BJ (cell line): ENCODE data around the gene GMCL2. TPM values are rescaled to one million over a fixed set of nuclear protein-coding genes. Genes with fewer than 3 reads are reported as not detected.
"Not testable (repeated sequence)": the region's sequence is repeated elsewhere in the genome, so short reads cannot be mapped to it uniquely, and the experiment has no call there.

ENCODE experiments used
- CTCF ChIA-PET: fragments of 350-600 bp; formaldehyde crosslinking; extraction: SDS; loops from one replicate; lab custom pipeline; 2021; ENCODE audit warnings: antibody characterized with exemption, inconsistent platforms; lab: Yijun Ruan, JAX
- POLR2A ChIA-PET: fragments of 300-600 bp; sonication (Branson Sonifier 250); formaldehyde crosslinking; extraction: SDS; loops from one replicate; lab custom pipeline; 2021; ENCODE audit warnings: antibody characterized with exemption; lab: Charles Lee
- DNase-seq: peaks from one replicate; pipeline ENCODE4 v3.0.0-alpha.2; 2011; ENCODE audit warnings: low read depth
- H3K27me3 ChIP-seq: 2 replicates; pipeline ENCODE4 v1.6.0; 2011; ENCODE audit warnings: low read length; ENCODE audit not compliant: control insufficient read depth, insufficient read depth
- H3K36me3 ChIP-seq: 2 replicates; pipeline ENCODE4 v1.5.1; 2011; ENCODE audit warnings: low read length; ENCODE audit not compliant: control insufficient read depth, insufficient read depth
- H3K4me3 ChIP-seq: 2 replicates; pipeline ENCODE4 v1.5.1; 2011; ENCODE audit warnings: low read depth, mild to moderate bottlenecking, control low read depth, low read length
- polyA plus RNA-seq: library from polyadenylated mRNA; depleted of rRNA; stranded (reverse); fragments of >200 nt; gene quantifications from 2 replicates; pipeline ENCODE4 v1.2.3, GENCODE V29; 2011
- TF ChIP-seq, protein P1 (sequence below): IDR thresholded peaks from 2 replicates; pipeline ENCODE4 v1.5.1; 2011; ENCODE audit warnings: low read depth, mild to moderate bottlenecking, control low read depth, inconsistent platforms, low read length, moderate library complexity; ENCODE audit not compliant: insufficient read depth

Gene GMCL2
- polyA plus RNA-seq, 1 experiment: not detected

DNA sequence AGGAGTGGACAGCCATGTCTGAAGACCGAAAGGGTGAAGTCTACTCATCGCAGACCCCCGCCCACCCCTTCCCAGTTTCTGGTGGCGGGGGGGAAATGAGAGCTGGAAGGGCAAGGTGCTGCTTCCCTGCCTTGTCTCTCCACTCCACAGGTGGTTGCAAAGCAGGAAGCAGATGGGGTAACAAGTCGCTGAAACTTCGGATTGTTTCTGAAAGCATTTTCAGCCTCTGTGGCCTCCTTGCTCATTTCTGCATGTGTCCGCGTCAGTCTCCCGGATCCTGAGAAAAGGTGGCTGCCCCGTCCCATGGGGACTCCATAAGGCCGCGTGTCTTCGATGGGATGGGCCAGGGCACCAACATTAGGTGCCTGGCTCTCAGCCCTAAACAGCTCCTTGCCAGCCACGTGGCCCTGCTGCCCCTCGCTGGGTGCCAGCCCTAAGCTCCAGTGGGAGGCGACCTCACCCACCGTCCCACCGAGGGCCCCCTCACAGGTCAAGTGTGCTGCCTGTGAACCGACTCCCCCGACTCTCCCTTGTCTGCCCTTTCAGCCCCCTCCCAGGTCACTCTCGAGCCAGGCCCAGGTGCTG is 44.5 kb upstream of the GMCL2 start:
- ChIA-PET POLR2A (interaction anchor here (0.6 to 0.9 kb wide), 2 partner anchors 12 to 382 kb away, joined by 3 read pairs; no protein-coding TSS in a partner anchor), CTCF (interaction anchor here (1.2 to 1.5 kb wide), 2 partner anchors 17 to 20 kb away, joined by 3 read pairs; no protein-coding TSS in a partner anchor)
- TF ChIP-seq, protein P1, sequence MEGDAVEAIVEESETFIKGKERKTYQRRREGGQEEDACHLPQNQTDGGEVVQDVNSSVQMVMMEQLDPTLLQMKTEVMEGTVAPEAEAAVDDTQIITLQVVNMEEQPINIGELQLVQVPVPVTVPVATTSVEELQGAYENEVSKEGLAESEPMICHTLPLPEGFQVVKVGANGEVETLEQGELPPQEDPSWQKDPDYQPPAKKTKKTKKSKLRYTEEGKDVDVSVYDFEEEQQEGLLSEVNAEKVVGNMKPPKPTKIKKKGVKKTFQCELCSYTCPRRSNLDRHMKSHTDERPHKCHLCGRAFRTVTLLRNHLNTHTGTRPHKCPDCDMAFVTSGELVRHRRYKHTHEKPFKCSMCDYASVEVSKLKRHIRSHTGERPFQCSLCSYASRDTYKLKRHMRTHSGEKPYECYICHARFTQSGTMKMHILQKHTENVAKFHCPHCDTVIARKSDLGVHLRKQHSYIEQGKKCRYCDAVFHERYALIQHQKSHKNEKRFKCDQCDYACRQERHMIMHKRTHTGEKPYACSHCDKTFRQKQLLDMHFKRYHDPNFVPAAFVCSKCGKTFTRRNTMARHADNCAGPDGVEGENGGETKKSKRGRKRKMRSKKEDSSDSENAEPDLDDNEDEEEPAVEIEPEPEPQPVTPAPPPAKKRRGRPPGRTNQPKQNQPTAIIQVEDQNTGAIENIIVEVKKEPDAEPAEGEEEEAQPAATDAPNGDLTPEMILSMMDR: no peak
- H3K4me3 ChIP-seq: peak overlapping the region; percentile 77
- no peaks in the 10 kb centered on the region for H3K27me3 ChIP-seq
- peaks cover 8% of the 10 kb centered on the region for H3K36me3 ChIP-seq
- no peak for DNase-seq

DNA sequence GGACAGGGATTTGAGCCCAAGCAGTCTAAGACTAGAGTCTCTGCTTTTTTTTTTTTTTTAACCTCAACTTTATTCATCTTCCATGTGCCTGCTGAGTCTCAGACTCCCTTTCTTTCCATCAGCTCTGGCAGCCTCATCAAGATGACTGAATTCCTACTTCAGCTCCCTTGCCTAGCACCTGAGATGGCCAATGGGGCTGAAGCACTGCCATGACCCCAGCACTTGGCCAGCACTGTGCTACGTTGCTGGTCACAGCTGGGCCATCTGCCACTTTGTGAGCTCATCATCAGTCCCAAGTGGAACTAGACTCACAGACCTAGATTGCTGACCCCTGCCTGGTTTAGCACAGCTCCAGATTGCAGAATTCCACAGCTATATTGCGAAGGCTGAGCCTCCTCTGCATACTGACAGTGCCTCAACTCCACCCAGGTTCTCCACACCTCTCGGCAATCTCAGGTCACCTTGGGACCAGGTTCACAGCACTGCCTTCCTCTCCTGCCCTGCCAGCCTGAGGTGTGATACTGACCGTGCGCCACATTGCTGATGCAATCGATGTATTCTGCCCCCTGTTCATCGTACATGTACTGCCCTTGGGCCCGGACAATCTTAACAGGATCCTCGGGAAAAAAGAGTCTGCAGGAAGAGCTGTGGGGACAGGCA is 43.8 kb upstream of the GMCL2 start:
- Histone ChIP-seq H3K4me3 (peak overlapping the region; percentile 77), H3K36me3 (peaks cover 8% of the 10 kb centered on the region), H3K27me3 (no peaks in the 10 kb centered on the region)
- DNase-seq: no peak
- CTCF ChIA-PET: interaction anchor here (1.2 to 1.5 kb wide), 3 partner anchors 17 to 19 kb away, joined by 3 read pairs; no protein-coding TSS in a partner anchor
- POLR2A ChIA-PET: interaction anchor here (0.6 to 0.9 kb wide), 3 partner anchors 10 to 382 kb away, joined by 3 to 6 read pairs (median 3); no protein-coding TSS in a partner anchor
- TF ChIP-seq, protein P1: no peak

DNA sequence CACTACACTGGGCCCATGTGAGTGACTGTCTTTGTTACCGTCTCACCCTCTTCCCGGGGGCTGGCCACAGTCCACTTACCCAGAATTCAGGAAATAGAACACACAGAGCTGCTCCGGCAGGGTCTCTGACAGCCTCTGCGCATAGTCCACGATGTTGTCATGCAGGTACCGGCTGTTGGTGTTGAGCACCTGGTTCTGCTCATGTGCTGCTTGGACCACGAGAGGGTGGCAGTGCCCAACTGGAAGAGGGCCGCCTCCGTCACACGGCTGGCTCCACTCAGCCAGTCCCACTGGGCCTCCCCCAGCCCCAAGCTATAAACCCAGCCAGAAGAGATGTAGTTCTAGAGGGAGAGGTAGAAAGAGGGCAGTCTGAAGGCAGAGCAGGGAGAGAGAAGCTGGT is 42.7 kb upstream of the GMCL2 start:
- no peak for DNase-seq
- H3K27me3 ChIP-seq: no peaks in the 10 kb centered on the region
- ChIA-PET CTCF (interaction anchor here (0.6 to 1.2 kb wide), 3 partner anchors 14 to 18 kb away, joined by 3 to 4 read pairs (median 3); no protein-coding TSS in a partner anchor), POLR2A (no interaction called here)
- H3K4me3 ChIP-seq: no peak overlapping the region
- H3K36me3 ChIP-seq: peaks cover 8% of the 10 kb centered on the region
- TF ChIP-seq, protein P1: no peak

DNA sequence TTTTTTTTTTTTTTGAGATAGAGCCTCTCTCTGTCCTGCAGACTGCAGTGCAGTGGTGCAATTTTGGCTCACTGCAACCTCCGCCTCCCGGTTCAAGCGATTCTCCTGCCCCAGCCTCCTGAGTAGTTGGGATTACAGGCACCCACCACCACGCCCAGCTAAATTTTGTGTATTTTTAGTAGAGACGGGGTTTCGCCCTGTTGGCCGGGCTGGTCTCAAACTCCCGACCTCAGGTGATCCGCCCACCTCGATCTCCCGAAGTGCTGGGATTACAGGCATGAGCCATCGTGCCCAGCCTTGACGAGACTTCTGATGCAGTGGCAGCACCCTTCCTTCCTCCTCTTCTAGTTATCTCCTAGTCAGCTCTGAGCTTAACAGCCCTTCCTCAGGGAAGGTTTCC is 41.9 kb upstream of the GMCL2 start:
- H3K4me3 ChIP-seq, H3K36me3 ChIP-seq, POLR2A ChIA-PET, H3K27me3 ChIP-seq, DNase-seq: not testable (repeated sequence)
- CTCF ChIA-PET: interaction anchor here (1.0 kb wide), 1 partner anchor 17 kb away, joined by 4 read pairs; no protein-coding TSS in a partner anchor

DNA sequence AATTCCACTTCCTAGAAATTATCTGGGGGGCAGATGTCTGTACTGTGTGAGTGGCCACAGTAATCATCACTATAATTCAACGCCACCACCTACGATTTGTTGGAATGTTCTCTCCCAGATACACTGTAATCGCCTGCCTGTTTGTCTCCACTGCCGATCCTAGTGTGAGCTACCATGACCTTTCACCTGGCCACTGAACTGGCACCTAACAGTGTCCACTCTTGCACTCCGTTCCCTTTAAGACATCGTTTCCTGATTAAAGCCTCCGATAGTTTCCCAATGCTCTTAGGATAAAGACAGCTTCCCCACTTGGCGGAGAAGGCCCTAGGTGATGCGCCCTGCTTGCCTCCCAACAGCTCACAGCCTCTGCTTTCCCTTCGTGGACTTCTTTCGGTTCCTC is 41.4 kb upstream of the GMCL2 start:
- peaks cover 9% of the 10 kb centered on the region for H3K36me3 ChIP-seq
- TF ChIP-seq, protein P1: no peak
- H3K27me3 ChIP-seq: no peaks in the 10 kb centered on the region
- ChIA-PET CTCF (no interaction called here), POLR2A (no interaction called here)
- no peak overlapping the region for H3K4me3 ChIP-seq
- no peak for DNase-seq
